COLO829 (cell line): ENCODE results near the gene RCAN3.

Experiments used
- DNase-seq: peaks from one replicate; pipeline ENCODE4 v3.0.0; 2012; ENCODE audit warnings: low spot score

RCAN3 gene

DNA sequence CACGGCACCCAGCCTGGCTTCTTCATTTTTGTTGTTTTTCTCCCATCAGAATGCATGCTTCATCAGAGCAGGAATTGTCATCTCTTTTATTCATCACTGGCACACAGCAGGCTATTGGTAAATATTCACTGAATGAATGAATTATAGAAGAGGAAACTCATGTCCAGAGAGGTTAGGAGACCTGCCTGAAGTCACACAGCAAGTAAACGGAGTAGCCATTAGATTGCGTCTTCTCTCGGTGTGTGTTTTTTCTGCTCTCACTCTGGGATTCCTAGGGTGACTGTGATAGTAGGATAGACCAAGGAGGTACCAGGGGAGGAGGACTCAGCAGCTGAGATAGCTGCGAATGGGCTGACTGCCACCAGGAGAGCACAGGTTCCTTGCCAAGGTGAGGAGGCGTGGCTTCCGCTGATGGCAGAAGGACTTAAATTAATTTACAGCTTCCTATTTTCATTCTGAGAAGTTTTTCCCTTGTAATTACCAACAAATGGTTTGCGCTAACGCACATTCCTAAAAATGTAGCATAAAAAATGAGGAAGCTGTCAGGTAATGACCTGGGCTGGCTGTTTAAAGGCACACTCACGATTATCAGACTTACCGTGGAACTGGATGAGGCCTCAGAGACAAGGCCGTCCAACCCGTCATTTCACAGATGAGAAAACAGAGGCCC, 48.8 kb downstream of the RCAN3 start:
- no peak for DNase-seq

DNA sequence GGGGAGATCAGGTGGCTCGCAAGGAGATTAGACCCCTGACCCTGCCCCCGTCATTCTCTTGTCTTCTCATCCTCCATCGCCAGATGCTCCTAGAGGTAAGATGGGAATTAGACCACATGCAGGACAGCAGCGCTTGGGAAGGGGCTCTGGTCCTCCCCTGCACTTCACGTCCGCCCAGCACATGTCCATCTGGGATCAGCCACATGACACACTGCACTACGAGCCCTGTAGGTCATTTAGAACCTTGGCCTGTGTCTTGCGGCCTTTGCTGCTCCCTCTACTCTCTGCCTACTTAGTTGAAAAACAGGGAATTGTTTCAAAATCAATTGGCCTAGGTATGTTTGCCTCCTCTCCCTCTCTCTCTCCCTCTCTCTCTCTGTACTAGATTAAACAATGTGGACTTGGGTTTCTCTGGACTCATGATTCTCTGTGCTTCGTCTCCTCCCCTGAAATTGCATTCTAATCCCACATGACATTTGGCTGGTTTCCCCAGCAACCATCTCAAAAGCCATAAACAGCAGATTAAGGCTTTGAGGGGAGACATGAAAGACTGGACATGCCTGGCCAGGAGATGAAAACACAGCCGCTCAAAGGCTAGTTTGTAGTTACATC, 49.4 kb downstream of the RCAN3 start:
- peak; percentile 31 for DNase-seq

GRCh38 chr1:24553931-24554330, 51.3 kb downstream of the RCAN3 start:
- no peak for DNase-seq

- no peak for DNase-seq
Observed at GRCh38 chr1:24554714-24555113, 52.1 kb downstream of the RCAN3 start.

GRCh38 chr1:24555591-24556413, 53.2 kb downstream of the RCAN3 start, which contains the start of gene NCMAP:
NCMAP (plus strand) TSS chr1:24556087; CDS start chr1:24595431, 39,344 bp downstream.
- no peak for DNase-seq

DNA sequence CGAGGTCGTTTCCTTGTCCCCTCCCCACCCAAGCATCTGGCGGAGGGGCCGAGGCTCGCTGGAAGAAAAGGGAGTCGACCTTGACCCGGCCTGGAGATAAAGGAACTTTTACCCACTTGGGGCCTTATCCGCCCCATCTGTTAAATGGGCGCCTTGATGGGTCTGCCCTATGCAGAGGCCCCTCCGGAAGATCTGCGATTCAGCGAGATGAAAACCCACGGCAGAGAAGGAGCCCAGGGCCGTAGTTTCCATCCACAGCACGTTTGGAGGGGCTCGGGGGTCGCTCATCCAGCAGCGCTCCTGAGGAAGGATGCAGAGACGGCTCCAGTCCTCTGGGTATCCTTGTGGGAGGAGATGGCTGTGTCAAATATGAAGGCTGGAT, 53.8 kb downstream of the RCAN3 start:
- no peak for DNase-seq

GRCh38 chr1:24557220-24557619, 54.6 kb downstream of the RCAN3 start:
- DNase-seq: no peak

DNA sequence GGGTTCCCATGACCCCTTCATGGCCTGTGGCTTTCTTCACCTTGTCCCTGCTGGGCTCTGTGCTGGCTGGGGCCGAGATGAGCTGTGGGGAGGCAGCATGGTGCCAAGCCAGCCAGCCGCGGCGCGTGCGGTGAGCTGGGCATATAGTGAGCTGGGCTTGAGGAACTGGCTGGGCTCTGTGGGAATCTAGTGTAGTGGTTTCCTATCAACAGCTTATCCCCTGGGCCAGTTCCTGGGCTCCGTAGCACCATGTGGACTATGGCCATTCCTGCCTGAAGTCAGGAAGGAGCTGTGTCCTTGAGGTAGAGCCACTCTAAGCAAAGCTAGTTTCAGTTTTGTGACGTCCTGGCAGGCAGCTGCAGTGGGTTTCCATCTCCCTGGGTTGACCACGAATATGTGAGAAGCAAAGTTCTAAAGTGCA, 55.1 kb downstream of the RCAN3 start:
- DNase-seq: no peak

GRCh38 chr1:24558455-24558854, 55.8 kb downstream of the RCAN3 start:
- DNase-seq: no peak

DNA sequence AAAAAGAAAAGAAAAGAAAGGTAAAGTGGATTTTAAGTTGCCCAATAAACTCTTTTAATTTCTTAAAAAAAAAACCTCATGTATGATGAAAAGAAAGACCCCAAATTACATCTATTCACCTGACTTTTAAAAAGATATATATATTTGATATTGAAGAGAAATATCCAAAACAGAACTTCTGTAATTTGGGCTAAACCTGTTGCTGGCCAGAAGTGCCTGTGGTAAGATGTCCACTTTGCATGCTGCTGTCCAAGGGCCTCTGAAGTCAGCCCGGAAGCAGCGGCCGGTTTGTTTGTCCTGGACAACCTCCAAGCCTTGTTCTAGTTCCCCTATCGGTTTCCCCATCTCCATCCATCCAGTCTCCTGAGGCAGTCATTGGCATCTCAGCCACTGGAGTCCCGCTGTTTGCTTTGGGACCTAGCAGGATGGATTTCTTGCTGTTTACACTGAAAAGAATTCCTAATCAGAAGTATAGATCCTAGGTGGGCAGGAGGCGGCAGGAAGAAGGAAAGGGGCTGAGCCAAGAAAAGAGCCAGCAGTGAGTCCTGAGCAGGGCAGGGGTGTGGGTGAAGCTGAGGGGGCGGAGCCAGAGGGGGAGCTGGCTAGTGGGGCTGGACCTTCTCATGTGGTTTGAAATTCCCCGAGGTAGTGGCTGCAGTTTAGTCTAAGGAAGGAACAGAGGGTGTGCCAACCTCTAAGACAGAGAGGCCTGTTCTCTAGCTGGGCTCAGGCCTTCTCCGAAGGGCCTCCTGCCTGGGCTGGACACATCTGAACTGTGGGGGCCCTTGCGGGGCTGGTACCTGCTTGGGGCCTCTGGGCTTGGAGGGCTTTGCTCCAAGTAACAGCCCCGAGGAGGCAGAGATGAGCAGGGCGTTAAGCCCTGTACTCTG, 56.5 kb downstream of the RCAN3 start:
- peak; percentile 70 for DNase-seq

DNA sequence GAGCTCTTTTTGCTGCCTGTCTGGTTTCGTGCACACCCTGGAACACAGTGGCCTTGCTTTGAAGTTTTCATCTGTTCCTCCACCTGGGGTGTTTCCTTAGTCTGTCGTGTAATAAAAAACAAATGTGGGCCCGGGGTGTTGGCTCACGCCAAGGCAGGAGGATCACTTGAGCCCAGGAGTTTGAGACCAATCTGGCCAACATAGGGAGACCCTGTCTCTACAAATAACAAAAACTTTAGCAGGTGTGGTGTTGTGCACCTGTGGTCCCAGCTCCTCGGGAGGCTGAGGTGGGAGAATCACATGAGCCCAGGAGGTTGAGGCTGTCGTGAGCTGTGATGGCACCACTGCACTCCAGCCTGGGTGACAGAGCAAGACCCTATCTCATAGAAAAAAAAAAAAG, 57.7 kb downstream of the RCAN3 start:
- no peak for DNase-seq

DNA sequence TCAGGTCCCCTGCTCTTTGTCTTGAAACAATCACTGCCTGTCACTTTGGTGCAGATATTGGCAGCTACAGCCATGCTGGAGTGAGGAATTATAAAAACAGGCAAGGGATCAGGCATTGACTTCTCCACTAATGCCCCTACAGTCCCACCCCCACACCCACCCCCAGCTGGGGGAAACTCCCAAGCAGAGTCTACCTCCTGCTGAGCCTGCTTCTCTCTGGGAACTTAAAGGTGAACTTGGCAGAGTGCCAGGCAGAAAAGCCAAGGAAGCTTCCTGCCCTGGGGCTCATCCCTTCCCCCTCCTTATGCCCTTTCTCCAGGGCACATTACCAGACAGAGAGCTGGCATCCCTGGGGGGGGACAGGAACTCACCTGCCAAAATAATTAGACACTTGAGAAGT, 60.0 kb downstream of the RCAN3 start:
- no peak for DNase-seq

DNA sequence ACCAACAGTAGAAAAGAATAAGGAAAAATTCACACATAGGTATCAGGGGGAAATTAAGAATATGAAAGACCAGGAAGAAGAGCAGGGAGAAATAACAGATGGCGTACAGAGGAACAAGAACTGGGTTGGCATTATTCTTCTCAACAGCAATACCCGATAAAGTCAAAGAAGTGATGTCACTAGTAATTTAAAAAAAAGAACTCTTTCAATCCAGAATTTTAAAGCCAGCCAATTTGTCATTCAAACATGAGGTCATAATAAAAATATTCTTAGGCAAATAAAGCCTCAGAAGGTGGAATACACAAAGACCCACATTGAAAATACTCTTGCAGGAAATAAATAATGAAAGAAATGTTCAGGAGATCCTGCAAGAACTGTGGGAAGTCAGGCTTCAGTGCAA, 62.1 kb downstream of the RCAN3 start:
- no peak for DNase-seq

GRCh38 chr1:24566236-24566867, 63.7 kb downstream of the RCAN3 start:
- no peak for DNase-seq

- DNase-seq: no peak
Observed at GRCh38 chr1:24567792-24568388, 65.3 kb downstream of the RCAN3 start.

GRCh38 chr1:24568475-24568874, 65.8 kb downstream of the RCAN3 start:
- DNase-seq: no peak

DNA sequence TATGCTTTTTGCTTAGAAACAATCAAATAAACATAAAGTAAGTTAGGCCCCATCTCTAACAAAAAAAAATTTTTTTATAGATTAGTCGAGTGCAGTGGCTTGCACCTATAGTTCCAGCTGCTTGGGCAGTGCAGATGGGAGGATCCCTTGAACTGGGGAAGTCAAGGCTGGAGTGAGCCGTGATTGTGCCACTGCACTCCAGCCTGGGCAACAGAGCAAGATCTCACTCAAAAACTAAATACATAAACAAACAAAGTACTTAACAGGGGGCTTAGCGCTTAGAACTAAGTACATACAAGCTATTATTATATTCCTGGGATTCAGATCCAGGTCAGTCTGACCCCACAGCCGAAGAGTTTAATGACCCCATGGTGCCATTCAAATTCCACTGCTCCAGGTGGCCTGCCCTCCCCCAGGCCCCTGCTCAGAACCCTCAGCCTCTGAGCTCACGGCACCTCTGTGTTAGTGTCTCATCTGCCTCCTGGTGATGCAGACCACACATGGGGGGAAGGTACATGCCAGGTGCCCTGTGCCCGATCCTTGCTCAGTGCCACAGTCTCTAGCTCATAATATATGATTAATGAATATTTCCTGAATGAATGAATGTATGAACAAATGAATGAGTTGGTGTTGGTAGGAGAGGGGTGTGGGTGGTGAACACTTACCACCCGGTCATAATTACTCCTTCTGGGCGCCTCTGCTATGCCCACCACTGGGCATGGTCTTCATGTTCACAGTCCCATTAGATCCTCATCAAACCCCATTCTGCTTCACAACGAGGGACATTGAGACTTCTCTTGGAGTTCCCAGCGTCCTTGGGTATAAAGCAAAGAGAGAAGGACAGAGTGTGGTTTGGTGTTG, 67.9 kb downstream of the RCAN3 start:
- DNase-seq: no peak

DNA sequence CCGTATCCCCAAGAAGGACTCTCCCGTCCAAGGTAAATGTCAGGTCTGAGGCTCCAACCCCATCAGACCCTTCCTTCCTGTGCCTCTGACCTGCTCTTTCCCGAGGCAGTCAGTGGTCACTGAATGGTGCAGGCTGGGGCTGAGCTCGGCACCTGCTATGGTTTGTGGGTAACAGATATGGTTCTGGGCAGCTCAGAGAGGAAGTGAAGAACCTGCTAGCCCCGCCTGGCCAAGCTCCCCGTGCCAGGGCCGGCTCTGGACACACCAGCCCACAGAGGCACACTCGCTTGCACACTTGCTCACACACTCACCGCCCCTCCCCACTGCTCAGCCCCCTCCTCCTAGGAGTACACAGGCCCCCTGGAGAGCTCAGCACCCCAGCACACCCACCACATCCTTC, 69.7 kb downstream of the RCAN3 start:
- DNase-seq: no peak

- peak; percentile 70 for DNase-seq
Observed at GRCh38 chr1:24575905-24576587, 73.4 kb downstream of the RCAN3 start.

- no peak for DNase-seq
Observed at GRCh38 chr1:24578846-24579245, 76.2 kb downstream of the RCAN3 start.
